ENCODE data around the gene HEPHL1.

The HEPHL1 gene

DNA sequence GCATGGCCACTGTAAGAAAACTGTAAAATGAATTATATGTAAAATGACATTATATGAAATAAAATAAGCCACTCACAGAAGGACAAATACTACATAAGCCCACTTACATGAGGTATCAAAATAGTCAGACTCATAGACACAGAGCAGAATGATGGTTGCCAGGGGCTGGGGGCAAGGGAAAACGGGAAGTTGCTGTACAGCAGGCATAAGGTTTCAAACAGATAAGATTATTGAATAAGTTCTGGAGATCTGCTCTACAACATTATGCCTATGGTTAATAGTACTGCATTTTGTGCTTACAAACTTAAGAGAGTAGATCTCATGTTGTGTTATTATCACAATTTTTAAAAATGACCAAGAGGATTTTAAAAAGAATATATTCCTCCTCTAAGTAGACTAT lies 32.7 kb upstream of the HEPHL1 start:
- Histone ChIP-seq H3K4me1 (ENCODE audit: control insufficient read depth, insufficient read depth, low read length) (no peaks in the 10 kb centered on the region), H3K27me3 (ENCODE audit: control insufficient read depth, insufficient read depth, low read length) (no peaks in the 10 kb centered on the region), H3K36me3 (ENCODE audit: control insufficient read depth, insufficient read depth, low read length) (no peaks in the 10 kb centered on the region), H3K9ac (ENCODE audit: low read depth, low read length) (no peak overlapping the region), H3K9me3 (ENCODE audit: control insufficient read depth, insufficient read depth, low read length) (peaks cover 7% of the 10 kb centered on the region), H3K4me3 (ENCODE audit: low read depth, low read length) (no peak overlapping the region), H3K27ac (ENCODE audit: low read depth, low read length) (no peak overlapping the region)

DNA sequence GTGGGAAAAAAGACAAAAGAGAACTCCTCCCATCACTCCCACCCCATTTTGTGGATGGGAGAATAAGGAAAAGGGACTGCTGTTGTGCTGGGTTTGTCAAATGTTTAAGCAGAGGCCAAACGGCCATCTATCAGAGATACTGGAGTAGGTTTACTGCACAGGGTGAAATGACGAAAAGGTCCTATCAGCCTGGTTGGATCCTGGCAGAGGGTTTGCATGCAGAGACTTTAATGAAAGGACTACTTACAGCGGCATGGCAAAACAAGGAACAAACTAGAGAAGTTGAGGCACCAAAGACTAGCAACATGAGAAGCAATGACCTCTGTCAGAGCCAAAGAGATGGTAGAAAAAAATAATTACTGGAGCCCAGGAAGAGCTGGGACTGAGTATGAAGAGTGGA lies 32.2 kb upstream of the HEPHL1 start:
- no peaks in the 10 kb centered on the region for H3K4me1 ChIP-seq (ENCODE audit: control insufficient read depth, insufficient read depth, low read length)
- no peaks in the 10 kb centered on the region for H3K36me3 ChIP-seq (ENCODE audit: control insufficient read depth, insufficient read depth, low read length)
- H3K9me3 ChIP-seq (ENCODE audit: control insufficient read depth, insufficient read depth, low read length), result peaks cover 9% of the 10 kb centered on the region
- H3K27me3 ChIP-seq (ENCODE audit: control insufficient read depth, insufficient read depth, low read length), result no peaks in the 10 kb centered on the region
- no peak overlapping the region for H3K4me3 ChIP-seq (ENCODE audit: low read depth, low read length)
- no peak overlapping the region for H3K27ac ChIP-seq (ENCODE audit: low read depth, low read length)
- H3K9ac ChIP-seq (ENCODE audit: low read depth, low read length), result no peak overlapping the region

DNA sequence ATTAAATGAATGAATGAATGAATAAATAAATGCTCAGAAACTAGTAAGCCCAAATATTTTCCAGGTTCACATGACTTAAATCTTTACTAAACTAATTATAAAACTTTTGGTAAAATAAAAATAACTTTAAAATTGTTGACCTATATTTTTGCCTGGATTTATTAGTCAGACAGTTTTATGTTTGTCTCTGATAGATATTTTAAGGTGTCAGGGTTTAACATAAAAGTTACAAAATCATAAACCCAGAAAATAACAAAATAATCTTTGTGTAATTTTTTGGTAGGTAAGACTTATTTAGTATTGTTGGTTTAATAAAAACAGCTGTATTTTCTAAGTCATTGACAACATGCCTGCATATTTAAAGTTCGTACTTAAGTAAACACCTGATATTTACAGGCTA lies 27.4 kb upstream of the HEPHL1 start:
- no peak overlapping the region for H3K9ac ChIP-seq (ENCODE audit: low read depth, low read length)
- no peaks in the 10 kb centered on the region for H3K27me3 ChIP-seq (ENCODE audit: control insufficient read depth, insufficient read depth, low read length)
- peaks cover 9% of the 10 kb centered on the region for H3K9me3 ChIP-seq (ENCODE audit: control insufficient read depth, insufficient read depth, low read length)
- H3K4me3 ChIP-seq (ENCODE audit: low read depth, low read length), result no peak overlapping the region
- no peak overlapping the region for H3K27ac ChIP-seq (ENCODE audit: low read depth, low read length)
- H3K36me3 ChIP-seq (ENCODE audit: control insufficient read depth, insufficient read depth, low read length), result no peaks in the 10 kb centered on the region
- no peaks in the 10 kb centered on the region for H3K4me1 ChIP-seq (ENCODE audit: control insufficient read depth, insufficient read depth, low read length)

DNA sequence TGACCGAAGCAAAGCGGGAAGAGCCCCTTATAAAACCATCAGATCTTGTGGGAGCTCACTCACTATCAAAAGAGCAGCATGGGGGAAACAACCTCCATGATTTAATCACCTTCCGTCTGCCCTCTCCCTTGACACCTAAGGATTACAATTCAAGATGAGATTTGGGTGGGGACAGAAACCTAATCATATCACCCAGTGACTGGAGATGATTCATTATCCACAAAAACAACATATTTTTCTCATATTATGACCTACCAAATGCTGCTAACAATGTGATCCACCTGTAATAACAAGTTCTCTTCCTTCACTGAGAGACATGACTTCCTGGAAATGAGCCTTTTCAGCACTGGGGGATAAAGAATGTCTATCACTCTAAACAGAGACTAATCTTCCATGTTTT lies 23.4 kb upstream of the HEPHL1 start:
- H3K27ac ChIP-seq (ENCODE audit: low read depth, low read length), result no peak overlapping the region

DNA sequence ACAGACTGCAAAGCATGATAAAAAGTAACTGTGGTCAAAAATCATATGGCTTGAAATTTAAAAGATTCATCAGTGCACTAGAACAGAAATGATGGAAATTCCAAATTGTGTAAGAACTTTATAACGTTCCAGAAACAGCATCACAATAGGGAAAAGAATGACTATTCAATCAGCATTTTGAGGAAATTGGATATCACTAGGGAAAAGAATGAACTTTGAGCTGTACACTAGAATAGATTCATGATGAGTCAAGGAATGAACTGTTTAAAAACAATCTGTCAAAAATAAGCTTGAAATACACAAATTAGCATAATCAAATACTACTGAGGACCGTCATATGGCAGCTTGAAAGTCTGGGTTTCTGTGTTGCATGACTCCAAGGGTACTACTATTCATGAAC lies 20.5 kb upstream of the HEPHL1 start:
- no peaks in the 10 kb centered on the region for H3K27me3 ChIP-seq (ENCODE audit: control insufficient read depth, insufficient read depth, low read length)
- H3K9me3 ChIP-seq (ENCODE audit: control insufficient read depth, insufficient read depth, low read length), result no peaks in the 10 kb centered on the region
- no peaks in the 10 kb centered on the region for H3K4me1 ChIP-seq (ENCODE audit: control insufficient read depth, insufficient read depth, low read length)
- H3K27ac ChIP-seq (ENCODE audit: low read depth, low read length), result no peak overlapping the region
- H3K9ac ChIP-seq (ENCODE audit: low read depth, low read length), result no peak overlapping the region
- H3K36me3 ChIP-seq (ENCODE audit: control insufficient read depth, insufficient read depth, low read length), result no peaks in the 10 kb centered on the region
- no peak overlapping the region for H3K4me3 ChIP-seq (ENCODE audit: low read depth, low read length)

More for the DNA sequence above, 23.4 kb upstream of the HEPHL1 start:
- H3K9me3 ChIP-seq (ENCODE audit: control insufficient read depth, insufficient read depth, low read length), result peaks cover 7% of the 10 kb centered on the region
- no peaks in the 10 kb centered on the region for H3K36me3 ChIP-seq (ENCODE audit: control insufficient read depth, insufficient read depth, low read length)
- H3K4me1 ChIP-seq (ENCODE audit: control insufficient read depth, insufficient read depth, low read length), result no peaks in the 10 kb centered on the region
- no peak overlapping the region for H3K9ac ChIP-seq (ENCODE audit: low read depth, low read length)
- H3K27me3 ChIP-seq (ENCODE audit: control insufficient read depth, insufficient read depth, low read length), result no peaks in the 10 kb centered on the region
- no peak overlapping the region for H3K4me3 ChIP-seq (ENCODE audit: low read depth, low read length)

DNA sequence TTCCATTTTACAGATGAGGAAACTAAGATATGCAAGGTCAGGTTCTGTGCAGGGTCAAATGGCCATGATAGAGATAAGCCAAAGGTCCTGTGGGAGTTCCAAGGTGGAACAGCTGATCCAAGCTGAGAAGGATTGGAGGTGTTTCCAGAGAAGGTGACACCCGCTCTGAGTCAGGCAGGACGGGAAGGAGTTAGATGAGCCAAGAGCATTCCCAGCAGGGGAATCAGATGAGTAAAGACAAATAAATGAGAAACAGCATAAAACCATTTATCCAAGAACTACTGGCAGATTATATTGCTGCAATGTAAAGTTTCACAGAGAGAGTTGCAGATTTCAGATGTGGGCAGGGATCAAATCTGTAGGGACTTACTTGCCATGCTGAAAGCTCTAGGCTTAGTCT lies 18.9 kb upstream of the HEPHL1 start:
- H3K9me3 ChIP-seq (ENCODE audit: control insufficient read depth, insufficient read depth, low read length), result no peaks in the 10 kb centered on the region
- no peak overlapping the region for H3K4me3 ChIP-seq (ENCODE audit: low read depth, low read length)
- no peaks in the 10 kb centered on the region for H3K27me3 ChIP-seq (ENCODE audit: control insufficient read depth, insufficient read depth, low read length)
- no peaks in the 10 kb centered on the region for H3K4me1 ChIP-seq (ENCODE audit: control insufficient read depth, insufficient read depth, low read length)
- no peak overlapping the region for H3K27ac ChIP-seq (ENCODE audit: low read depth, low read length)
- no peaks in the 10 kb centered on the region for H3K36me3 ChIP-seq (ENCODE audit: control insufficient read depth, insufficient read depth, low read length)
- H3K9ac ChIP-seq (ENCODE audit: low read depth, low read length), result no peak overlapping the region

DNA sequence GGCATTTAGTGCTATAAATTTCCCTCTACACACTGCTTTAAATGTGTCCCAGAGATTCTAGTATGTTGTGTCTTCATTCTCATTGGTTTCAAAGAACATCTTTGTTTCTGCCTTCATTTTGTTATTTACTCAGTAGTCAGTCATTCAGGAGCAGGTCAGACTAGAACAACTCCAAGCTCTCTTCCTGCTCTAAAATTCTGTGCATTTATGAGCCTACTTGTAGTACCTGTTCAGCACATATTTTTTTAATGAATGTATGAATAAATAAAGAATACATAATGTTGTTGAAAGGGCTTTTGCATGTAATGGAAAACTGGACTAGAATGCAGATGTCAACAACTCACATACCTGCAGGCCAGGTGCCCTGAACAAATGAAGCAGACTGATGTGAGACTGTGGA lies 13.7 kb upstream of the HEPHL1 start:
- no peaks in the 10 kb centered on the region for H3K4me1 ChIP-seq (ENCODE audit: control insufficient read depth, insufficient read depth, low read length)
- H3K27me3 ChIP-seq (ENCODE audit: control insufficient read depth, insufficient read depth, low read length), result no peaks in the 10 kb centered on the region
- H3K9ac ChIP-seq (ENCODE audit: low read depth, low read length), result no peak overlapping the region
- H3K4me3 ChIP-seq (ENCODE audit: low read depth, low read length), result no peak overlapping the region
- H3K27ac ChIP-seq (ENCODE audit: low read depth, low read length), result no peak overlapping the region
- H3K36me3 ChIP-seq (ENCODE audit: control insufficient read depth, insufficient read depth, low read length), result no peaks in the 10 kb centered on the region
- H3K9me3 ChIP-seq (ENCODE audit: control insufficient read depth, insufficient read depth, low read length), result no peaks in the 10 kb centered on the region

DNA sequence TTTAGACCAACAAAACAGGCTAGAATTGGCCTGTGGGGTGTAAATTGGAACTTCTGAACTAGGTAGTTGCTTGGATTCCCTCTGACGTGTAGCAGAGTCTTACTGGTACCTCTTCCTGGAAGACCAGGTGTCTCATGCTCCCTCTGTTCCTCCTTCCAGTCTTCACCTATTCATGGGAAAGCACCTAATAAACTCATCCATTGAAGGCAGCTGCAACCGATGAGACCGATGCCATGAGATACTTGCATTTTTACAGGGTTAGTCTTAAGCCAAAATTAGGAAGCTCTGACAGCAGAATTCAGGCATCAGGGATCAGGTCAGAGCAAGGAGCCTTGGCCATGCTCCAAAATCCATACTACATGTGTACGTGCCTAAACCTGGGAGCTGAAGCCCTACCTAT lies 13.2 kb upstream of the HEPHL1 start:
- Histone ChIP-seq H3K4me1 (ENCODE audit: control insufficient read depth, insufficient read depth, low read length) (no peaks in the 10 kb centered on the region), H3K9ac (ENCODE audit: low read depth, low read length) (no peak overlapping the region), H3K36me3 (ENCODE audit: control insufficient read depth, insufficient read depth, low read length) (no peaks in the 10 kb centered on the region), H3K27ac (ENCODE audit: low read depth, low read length) (no peak overlapping the region), H3K4me3 (ENCODE audit: low read depth, low read length) (no peak overlapping the region), H3K27me3 (ENCODE audit: control insufficient read depth, insufficient read depth, low read length) (no peaks in the 10 kb centered on the region), H3K9me3 (ENCODE audit: control insufficient read depth, insufficient read depth, low read length) (no peaks in the 10 kb centered on the region)

DNA sequence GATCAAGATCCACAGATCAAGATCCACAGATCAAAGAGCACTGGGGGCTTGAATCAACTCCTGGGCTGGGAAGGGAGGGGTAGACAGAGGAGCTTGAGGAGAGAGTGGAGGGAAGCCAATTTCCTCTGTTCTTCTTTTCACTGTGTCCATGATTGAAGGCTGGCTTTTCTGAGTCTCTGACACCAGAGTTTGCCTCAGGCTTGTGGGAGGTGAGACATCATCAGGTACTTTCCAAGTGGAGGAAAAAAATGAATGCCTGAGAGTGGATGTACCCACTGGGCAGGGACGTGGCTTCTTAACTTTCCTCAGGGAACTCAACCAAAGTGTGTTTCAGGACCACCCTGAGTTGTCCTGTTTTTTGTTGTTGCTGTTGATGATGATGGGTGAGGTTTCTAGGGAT lies 11.0 kb upstream of the HEPHL1 start:
- Histone ChIP-seq H3K9ac (ENCODE audit: low read depth, low read length) (no peak overlapping the region), H3K4me1 (ENCODE audit: control insufficient read depth, insufficient read depth, low read length) (no peaks in the 10 kb centered on the region), H3K4me3 (ENCODE audit: low read depth, low read length) (no peak overlapping the region), H3K27ac (ENCODE audit: low read depth, low read length) (no peak overlapping the region), H3K36me3 (ENCODE audit: control insufficient read depth, insufficient read depth, low read length) (no peaks in the 10 kb centered on the region), H3K27me3 (ENCODE audit: control insufficient read depth, insufficient read depth, low read length) (no peaks in the 10 kb centered on the region), H3K9me3 (ENCODE audit: control insufficient read depth, insufficient read depth, low read length) (peaks cover 3% of the 10 kb centered on the region)

DNA sequence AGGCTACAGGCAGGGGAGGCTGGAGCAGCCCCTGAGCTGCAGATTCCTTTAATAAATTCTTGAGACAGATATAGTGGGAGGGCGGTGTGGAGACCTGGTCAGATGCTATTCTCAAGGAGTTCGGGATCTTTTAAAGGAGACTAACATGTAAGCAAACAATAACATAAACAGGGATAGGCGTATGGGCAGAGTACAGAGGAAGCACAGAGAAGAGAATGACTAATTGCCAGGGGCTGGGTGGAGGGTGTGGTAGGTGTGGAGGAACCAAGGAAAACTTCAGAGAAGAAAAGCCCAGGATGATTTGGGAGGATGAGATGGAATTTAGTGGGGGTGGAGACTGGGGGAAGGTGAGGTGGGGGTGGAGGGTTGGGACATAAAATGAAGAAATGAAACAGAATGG lies 9.7 kb upstream of the HEPHL1 start:
- Histone ChIP-seq H3K4me3 (ENCODE audit: low read depth, low read length) (no peak overlapping the region), H3K9me3 (ENCODE audit: control insufficient read depth, insufficient read depth, low read length) (peaks cover 3% of the 10 kb centered on the region), H3K27ac (ENCODE audit: low read depth, low read length) (no peak overlapping the region)

DNA sequence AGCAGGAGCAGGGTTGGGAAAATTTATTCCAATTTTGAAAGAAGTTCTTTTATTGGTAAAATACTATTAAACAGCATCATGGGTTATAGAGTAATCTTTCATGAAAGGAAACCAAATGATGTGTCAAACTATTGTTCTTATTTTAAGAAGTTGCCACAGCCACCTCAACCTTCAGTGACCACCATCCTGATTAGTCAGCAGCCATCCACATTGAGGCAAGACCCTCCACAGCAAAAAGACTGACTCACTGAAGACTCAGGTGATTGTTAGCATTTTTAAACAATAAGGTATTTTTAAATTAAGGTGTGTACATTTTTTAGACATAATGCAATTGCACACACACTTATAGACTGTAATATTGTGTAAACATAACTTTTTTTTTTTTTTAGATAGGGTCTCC lies 3.7 kb upstream of the HEPHL1 start:
- Histone ChIP-seq H3K9ac (ENCODE audit: low read depth, low read length) (no peak overlapping the region), H3K4me3 (ENCODE audit: low read depth, low read length) (no peak overlapping the region), H3K36me3 (ENCODE audit: control insufficient read depth, insufficient read depth, low read length) (no peaks in the 10 kb centered on the region), H3K27ac (ENCODE audit: low read depth, low read length) (no peak overlapping the region), H3K27me3 (ENCODE audit: control insufficient read depth, insufficient read depth, low read length) (no peaks in the 10 kb centered on the region), H3K4me1 (ENCODE audit: control insufficient read depth, insufficient read depth, low read length) (peaks cover 7% of the 10 kb centered on the region; the same call in 1 of the 2 replicates), H3K9me3 (ENCODE audit: control insufficient read depth, insufficient read depth, low read length) (peaks cover 3% of the 10 kb centered on the region)

More for the DNA sequence above, 9.7 kb upstream of the HEPHL1 start:
- no peak overlapping the region for H3K9ac ChIP-seq (ENCODE audit: low read depth, low read length)
- no peaks in the 10 kb centered on the region for H3K4me1 ChIP-seq (ENCODE audit: control insufficient read depth, insufficient read depth, low read length)
- no peaks in the 10 kb centered on the region for H3K27me3 ChIP-seq (ENCODE audit: control insufficient read depth, insufficient read depth, low read length)
- H3K36me3 ChIP-seq (ENCODE audit: control insufficient read depth, insufficient read depth, low read length), result no peaks in the 10 kb centered on the region

DNA sequence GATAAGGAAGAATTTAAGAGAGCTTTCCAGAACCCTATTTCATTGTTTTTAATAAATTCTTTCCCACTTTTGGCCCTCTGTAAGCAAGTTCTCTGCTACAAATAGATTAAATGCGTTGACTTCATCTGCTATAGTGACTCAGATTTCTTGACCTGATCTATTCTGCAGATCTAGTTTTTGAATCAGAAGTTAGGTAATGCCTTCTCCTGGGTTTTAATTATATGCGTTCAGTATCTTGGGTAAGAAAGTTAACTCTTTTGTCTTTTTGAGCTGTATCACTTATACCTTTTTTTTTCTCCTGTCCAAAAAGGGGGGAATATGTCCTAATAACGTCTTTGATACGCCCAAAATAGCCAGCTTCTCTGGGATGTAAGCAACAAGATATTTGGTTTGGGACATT lies 2.4 kb upstream of the HEPHL1 start:
- Histone ChIP-seq H3K9ac (ENCODE audit: low read depth, low read length) (no peak overlapping the region), H3K27me3 (ENCODE audit: control insufficient read depth, insufficient read depth, low read length) (no peaks in the 10 kb centered on the region), H3K4me3 (ENCODE audit: low read depth, low read length) (no peak overlapping the region), H3K27ac (ENCODE audit: low read depth, low read length) (no peak overlapping the region), H3K9me3 (ENCODE audit: control insufficient read depth, insufficient read depth, low read length) (peaks cover 3% of the 10 kb centered on the region), H3K4me1 (ENCODE audit: control insufficient read depth, insufficient read depth, low read length) (peaks cover 7% of the 10 kb centered on the region; the same call in 1 of the 2 replicates), H3K36me3 (ENCODE audit: control insufficient read depth, insufficient read depth, low read length) (no peaks in the 10 kb centered on the region)

Data from HUES48 (cell line).